ENCODE data around the gene INTS7. TPM values are rescaled to one million over a fixed set of nuclear protein-coding genes. Genes with fewer than 3 reads are reported as not detected.

INTS7 gene
- total RNA-seq, 1 experiment from 2014 or later: 35.5 TPM

DNA sequence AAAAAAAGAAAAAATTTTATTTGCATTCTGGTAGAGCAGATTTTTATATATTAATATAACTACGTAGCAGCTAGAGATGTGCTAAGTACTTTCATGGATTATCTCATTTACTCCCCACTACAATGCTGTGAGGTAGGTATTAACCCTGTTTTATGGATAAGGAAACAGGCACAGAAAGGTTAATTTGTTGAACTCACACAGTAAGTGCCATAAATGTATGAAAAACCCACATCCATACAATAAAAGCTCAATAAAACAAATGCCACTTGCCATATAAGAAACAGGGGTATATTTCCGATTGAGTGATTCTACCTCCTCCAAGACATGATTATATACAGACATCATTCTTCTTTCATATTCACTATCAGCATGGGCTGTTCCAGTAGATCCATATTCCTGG, 83.1 kb downstream of the INTS7 start:
- Histone ChIP-seq H3K27ac (ENCODE audit: low read length) (no peak overlapping the region), H3K36me3 (ENCODE audit: control insufficient read depth, insufficient read depth, low read length) (peaks cover 3% of the 10 kb centered on the region; the same call in 1 of the 2 replicates), H3K4me3 (ENCODE audit: low read depth in 2 of 2, low read length in 2 of 2) (no peak overlapping the region), H3K27me3 (ENCODE audit: control insufficient read depth, insufficient read depth, low read length) (no peaks in the 10 kb centered on the region), H3K9me3 (ENCODE audit: control insufficient read depth, insufficient read depth, low read depth, low read length) (no peaks in the 10 kb centered on the region), H3K4me1 (ENCODE audit: control insufficient read depth, insufficient read depth, low read length) (no peaks in the 10 kb centered on the region)
- POLR2A ChIA-PET: no interaction called here
- DNase-seq (ENCODE audit: low read depth, low spot score) (no peak), ATAC-seq (no peak)
- TF ChIP-seq SIN3A (IDR thresholded peaks at IDR 0.05; ENCODE audit: borderline replicate concordance, insufficient read depth, low read depth, low read length) (no peak), POLR2AphosphoS5 (IDR thresholded peaks at IDR 0.05; ENCODE audit: low read depth, low read length) (no peak), TCF7L2 (IDR thresholded peaks at IDR 0.05; ENCODE audit: low read depth, low read length) (no peak), CTCF (IDR thresholded peaks at IDR 0.05) (no peak)
- TF ChIP-seq, protein P1, sequence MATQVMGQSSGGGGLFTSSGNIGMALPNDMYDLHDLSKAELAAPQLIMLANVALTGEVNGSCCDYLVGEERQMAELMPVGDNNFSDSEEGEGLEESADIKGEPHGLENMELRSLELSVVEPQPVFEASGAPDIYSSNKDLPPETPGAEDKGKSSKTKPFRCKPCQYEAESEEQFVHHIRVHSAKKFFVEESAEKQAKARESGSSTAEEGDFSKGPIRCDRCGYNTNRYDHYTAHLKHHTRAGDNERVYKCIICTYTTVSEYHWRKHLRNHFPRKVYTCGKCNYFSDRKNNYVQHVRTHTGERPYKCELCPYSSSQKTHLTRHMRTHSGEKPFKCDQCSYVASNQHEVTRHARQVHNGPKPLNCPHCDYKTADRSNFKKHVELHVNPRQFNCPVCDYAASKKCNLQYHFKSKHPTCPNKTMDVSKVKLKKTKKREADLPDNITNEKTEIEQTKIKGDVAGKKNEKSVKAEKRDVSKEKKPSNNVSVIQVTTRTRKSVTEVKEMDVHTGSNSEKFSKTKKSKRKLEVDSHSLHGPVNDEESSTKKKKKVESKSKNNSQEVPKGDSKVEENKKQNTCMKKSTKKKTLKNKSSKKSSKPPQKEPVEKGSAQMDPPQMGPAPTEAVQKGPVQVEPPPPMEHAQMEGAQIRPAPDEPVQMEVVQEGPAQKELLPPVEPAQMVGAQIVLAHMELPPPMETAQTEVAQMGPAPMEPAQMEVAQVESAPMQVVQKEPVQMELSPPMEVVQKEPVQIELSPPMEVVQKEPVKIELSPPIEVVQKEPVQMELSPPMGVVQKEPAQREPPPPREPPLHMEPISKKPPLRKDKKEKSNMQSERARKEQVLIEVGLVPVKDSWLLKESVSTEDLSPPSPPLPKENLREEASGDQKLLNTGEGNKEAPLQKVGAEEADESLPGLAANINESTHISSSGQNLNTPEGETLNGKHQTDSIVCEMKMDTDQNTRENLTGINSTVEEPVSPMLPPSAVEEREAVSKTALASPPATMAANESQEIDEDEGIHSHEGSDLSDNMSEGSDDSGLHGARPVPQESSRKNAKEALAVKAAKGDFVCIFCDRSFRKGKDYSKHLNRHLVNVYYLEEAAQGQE (IDR thresholded peaks at IDR 0.05; ENCODE audit: insufficient read depth in 1 of 2, low read depth in 2 of 2, low read length in 1 of 2): no peak
- no TSS peak for BruUV-seq (replicated peaks)
- intact Hi-C loops (cut with micrococcal nuclease; ENCODE audit: unreplicated experiment) (no loop called here), in situ Hi-C loops (cut with HindIII; ENCODE audit: low pct_unique_long_range_greater_than_20kb, low sequenced_read_pairs) (no loop called here)
- CTCF ChIA-PET: no interaction called here

- Histone ChIP-seq H3K9me3 (ENCODE audit: control insufficient read depth, insufficient read depth, low read depth, low read length) (no peaks in the 10 kb centered on the region), H3K27me3 (ENCODE audit: control insufficient read depth, insufficient read depth, low read length) (no peaks in the 10 kb centered on the region), H3K4me3 (ENCODE audit: low read depth in 2 of 2, low read length in 2 of 2) (no peak overlapping the region), H3K4me1 (ENCODE audit: control insufficient read depth, insufficient read depth, low read length) (no peaks in the 10 kb centered on the region), H3K36me3 (ENCODE audit: control insufficient read depth, insufficient read depth, low read length) (peaks cover 3% of the 10 kb centered on the region; the same call in 1 of the 2 replicates), H3K27ac (ENCODE audit: low read length) (no peak overlapping the region)
- ChIA-PET CTCF (no interaction called here), POLR2A (no interaction called here)
- DNase-seq (ENCODE audit: low read depth, low spot score) (peak; percentile 81), ATAC-seq (peak; percentile 76)
- in situ Hi-C loops (cut with HindIII; ENCODE audit: low pct_unique_long_range_greater_than_20kb, low sequenced_read_pairs) (no loop called here), intact Hi-C loops (cut with micrococcal nuclease; ENCODE audit: unreplicated experiment) (no loop called here)
- TF ChIP-seq TCF7L2 (IDR thresholded peaks at IDR 0.05; ENCODE audit: low read depth, low read length): no peak
- TF ChIP-seq SIN3A (IDR thresholded peaks at IDR 0.05; ENCODE audit: borderline replicate concordance, insufficient read depth, low read depth, low read length): no peak
- TF ChIP-seq CTCF (IDR thresholded peaks at IDR 0.05): no peak
- TF ChIP-seq, protein P1 (IDR thresholded peaks at IDR 0.05; ENCODE audit: insufficient read depth in 1 of 2, low read depth in 2 of 2, low read length in 1 of 2): no peak
- TF ChIP-seq POLR2AphosphoS5 (IDR thresholded peaks at IDR 0.05; ENCODE audit: low read depth, low read length): no peak
- no TSS peak for BruUV-seq (replicated peaks)
Observed at GRCh38 chr1:211951856-211952255, 83.5 kb downstream of the INTS7 start.
